Fibroblast of the aortic adventitia (primary cell): ENCODE data around the gene CASK. TPM values are rescaled to one million over a fixed set of nuclear protein-coding genes. Genes with fewer than 3 reads are reported as not detected.

ENCODE experiments used
- DNase-seq: peaks from one replicate; pipeline ENCODE4 v3.0.0-alpha.2; 2010; ENCODE audit warnings: low read depth
- H3K4me3 ChIP-seq: 2 replicates; pipeline ENCODE4 v1.5.1; 2011; ENCODE audit warnings: low read depth, mild to moderate bottlenecking, control low read depth, low read length, moderate library complexity
- CTCF ChIP-seq: IDR thresholded peaks from 2 replicates; pipeline ENCODE4 v1.5.1; 2011; ENCODE audit warnings: mild to moderate bottlenecking, low read length, control low read depth, inconsistent platforms; ENCODE audit not compliant: insufficient read depth
- total RNA-seq: library from RNA; depleted of rRNA; stranded (reverse); fragments of >200 nt; gene quantifications from 2 replicates; pipeline ENCODE4 v1.2.3, GENCODE V29; 2012; ENCODE audit warnings: low replicate concordance

Gene CASK
- total RNA-seq, 1 donor: 24.9 TPM

- peak; percentile 40 for DNase-seq
- peak; percentile 4 for TF ChIP-seq CTCF
These were observed 777 bp upstream of the CASK start for GRCh38 chrX:41923978-41924683.

GRCh38 chrX:41922431-41923151 is 763 bp downstream of the CASK start:
- peak; percentile 11 for DNase-seq
- peak overlapping the region; percentile 74 for H3K4me3 ChIP-seq
- no peak for TF ChIP-seq CTCF

More at GRCh38 chrX:41923978-41924683, 777 bp upstream of the CASK start:
- peak overlapping the region; percentile 72 for H3K4me3 ChIP-seq

- H3K4me3 ChIP-seq: peak overlapping the region; percentile 74
- DNase-seq: peak; percentile 72
- TF ChIP-seq CTCF: no peak
These were observed 1.6 kb downstream of the CASK start for GRCh38 chrX:41921492-41922430.

- H3K4me3 ChIP-seq: no peak overlapping the region
- TF ChIP-seq CTCF: no peak
- no peak for DNase-seq
These were observed 3.5 kb downstream of the CASK start for GRCh38 chrX:41919870-41920269.

- TF ChIP-seq CTCF: no peak
- H3K4me3 ChIP-seq: no peak overlapping the region
- no peak for DNase-seq
These were observed 5.8 kb downstream of the CASK start for GRCh38 chrX:41917517-41917916.

- no peak overlapping the region for H3K4me3 ChIP-seq
- DNase-seq: no peak
- TF ChIP-seq CTCF: no peak
These were observed 9.9 kb downstream of the CASK start for GRCh38 chrX:41913476-41913875.
